HG02588 (cell line): Measurements from ENCODE around the gene KATNAL2.

ENCODE experiments used
- ATAC-seq: cut with Tn5 transposase; IDR thresholded peaks from one replicate; pipeline ENCODE4 v1.9.1; 2021; ENCODE audit warnings: mild to moderate bottlenecking, moderate library complexity; ENCODE audit not compliant: unreplicated experiment

The KATNAL2 gene

DNA sequence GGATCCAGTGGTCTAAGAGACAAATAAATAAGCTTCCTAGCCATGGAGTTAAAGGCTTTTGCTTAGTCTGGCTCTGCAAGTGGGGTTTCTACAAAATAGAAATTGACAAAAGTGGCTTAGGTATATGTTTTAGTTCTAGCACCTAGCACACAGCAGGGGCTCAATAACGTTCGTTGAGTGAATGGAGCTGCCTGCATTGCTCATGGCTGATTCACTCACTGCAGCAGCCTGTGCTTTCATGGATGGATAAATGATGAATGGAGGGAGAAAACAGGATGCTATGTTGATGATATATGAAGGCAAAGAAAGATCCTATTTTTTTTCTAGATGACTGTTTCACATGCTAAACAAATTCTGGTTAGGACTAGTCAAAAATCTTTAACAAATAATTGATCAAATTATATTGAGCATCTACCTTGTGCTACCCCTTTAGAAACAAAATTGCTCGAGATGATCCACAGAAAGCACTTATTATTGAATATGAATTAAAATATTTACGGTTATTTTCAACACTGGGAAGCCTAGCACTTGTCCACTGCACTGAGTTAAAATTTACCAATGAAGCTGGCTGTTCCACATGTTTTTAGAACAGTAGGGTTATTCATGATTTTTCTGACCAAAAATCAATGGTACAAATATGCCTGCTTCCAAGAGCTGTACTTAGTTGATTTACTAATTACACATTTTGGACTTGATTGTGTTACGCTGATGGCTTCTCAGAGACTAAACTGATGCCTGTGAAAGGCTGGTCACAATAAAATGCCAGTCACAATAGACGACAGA lies 193.3 kb downstream of the KATNAL2 start:
- no peak for ATAC-seq

- ATAC-seq, result no peak
Measured at GRCh38 chr18:47113796-47114540, 196.6 kb downstream of the KATNAL2 start.

DNA sequence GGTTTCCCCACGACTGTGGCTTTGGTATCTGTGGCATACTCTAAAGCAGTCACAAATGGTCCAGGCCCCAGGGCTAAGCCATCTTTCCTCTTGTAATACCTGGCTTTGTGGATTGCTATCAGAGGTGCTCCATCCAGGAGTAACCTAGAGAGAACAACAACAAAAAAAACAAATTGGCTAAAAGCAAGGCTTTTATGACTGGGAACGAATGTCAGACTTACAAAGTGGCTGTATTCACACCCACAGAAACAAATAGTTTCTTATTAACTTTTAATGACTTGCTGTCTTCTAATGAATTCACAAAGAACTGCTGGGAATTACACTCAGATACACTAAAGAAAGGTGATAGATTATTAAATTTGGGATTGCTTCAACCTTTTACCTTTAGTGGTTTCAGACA lies 197.8 kb downstream of the KATNAL2 start:
- ATAC-seq, result no peak

DNA sequence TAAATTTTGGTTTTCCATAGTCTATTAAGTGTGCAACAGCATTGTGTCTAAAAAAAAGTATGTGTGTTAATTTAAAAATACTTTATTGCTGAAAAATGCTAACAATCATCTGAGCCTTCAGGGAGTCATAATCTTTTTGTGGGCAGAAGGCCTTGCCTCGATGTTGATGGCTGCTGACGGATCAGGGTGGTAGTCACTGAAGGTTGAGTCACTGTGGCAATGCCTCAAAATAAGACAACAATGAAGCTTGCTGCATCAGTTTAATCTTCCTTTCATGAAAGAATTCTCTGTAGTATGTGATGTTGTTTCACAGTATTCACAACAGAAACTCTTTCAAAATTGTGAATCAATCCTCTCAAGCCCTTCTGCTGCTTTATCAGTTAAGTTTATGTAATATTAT lies 201.6 kb downstream of the KATNAL2 start:
- no peak for ATAC-seq

GRCh38 chr18:47120428-47120827 lies 203.0 kb downstream of the KATNAL2 start:
- ATAC-seq, result peak; percentile 83

DNA sequence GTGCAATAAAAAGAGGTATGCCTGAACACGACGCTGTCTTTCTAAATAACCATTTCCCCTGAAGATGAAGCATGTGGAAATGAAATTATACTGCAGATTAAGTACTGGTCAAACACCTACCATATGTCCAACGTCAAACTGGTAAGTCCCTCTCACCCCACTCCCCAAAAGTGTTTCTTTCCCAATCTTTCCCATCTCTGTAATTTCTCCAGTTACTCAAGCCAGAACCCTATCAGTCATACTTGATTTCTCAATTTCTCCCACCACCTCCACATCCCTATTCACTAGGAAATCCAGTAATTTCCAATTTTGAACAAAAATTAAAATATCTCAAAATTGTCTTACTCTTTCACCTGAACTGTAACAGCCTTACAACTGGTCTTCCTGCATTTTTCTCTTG lies 203.7 kb downstream of the KATNAL2 start:
- ATAC-seq, result no peak

- no peak for ATAC-seq
Measured at GRCh38 chr18:47141289-47141688, 223.9 kb downstream of the KATNAL2 start.

DNA sequence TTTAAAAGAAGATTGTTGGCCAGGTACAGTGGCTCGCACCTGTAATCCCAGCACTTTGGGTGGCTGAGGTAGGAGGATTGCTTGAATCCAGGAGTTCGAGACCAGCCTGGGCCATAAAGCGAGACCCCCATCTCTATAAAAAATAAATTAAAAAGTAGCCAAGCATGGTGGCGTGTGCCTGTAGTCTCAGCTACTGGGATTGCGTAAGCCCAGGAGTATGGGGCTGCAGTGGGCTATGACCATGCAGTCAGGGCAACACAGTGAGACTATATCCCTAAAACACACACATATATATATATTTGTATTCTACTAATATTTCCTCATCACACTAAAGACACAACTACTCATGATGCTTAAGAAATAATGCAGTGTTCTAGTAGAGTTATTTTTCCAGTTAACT lies 225.8 kb downstream of the KATNAL2 start:
- no peak for ATAC-seq

GRCh38 chr18:47143899-47144485 lies 226.6 kb downstream of the KATNAL2 start:
- ATAC-seq, result no peak

- no peak for ATAC-seq
Measured at GRCh38 chr18:47146206-47146605, 228.8 kb downstream of the KATNAL2 start.

DNA sequence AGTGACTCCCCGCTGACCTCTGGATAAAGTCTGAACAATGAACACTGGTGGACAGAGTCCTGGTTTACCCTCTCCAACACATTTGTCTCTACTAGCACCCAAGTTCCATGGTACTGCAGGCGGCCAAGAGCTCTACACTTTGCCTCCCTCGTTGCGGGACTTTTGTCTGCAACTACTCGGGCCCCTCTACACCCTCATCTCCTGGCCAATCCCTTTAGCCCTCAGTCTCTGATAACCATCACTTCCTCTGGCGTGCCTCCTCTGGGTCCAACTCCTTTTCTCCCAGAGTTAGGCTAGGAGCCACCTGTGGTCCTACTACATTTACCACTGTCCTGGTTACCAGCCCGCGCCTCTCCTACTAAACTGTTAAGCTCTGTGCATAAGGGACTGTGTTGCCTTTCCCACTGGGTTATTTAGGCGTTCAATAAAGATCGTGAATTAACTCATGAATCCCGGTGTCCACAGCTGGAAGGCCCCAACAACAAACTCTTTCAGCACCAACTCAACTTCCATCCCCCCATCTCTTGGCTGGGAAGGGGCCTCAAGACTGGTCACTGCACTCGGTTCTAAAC lies 232.1 kb downstream of the KATNAL2 start:
- ATAC-seq, result no peak

DNA sequence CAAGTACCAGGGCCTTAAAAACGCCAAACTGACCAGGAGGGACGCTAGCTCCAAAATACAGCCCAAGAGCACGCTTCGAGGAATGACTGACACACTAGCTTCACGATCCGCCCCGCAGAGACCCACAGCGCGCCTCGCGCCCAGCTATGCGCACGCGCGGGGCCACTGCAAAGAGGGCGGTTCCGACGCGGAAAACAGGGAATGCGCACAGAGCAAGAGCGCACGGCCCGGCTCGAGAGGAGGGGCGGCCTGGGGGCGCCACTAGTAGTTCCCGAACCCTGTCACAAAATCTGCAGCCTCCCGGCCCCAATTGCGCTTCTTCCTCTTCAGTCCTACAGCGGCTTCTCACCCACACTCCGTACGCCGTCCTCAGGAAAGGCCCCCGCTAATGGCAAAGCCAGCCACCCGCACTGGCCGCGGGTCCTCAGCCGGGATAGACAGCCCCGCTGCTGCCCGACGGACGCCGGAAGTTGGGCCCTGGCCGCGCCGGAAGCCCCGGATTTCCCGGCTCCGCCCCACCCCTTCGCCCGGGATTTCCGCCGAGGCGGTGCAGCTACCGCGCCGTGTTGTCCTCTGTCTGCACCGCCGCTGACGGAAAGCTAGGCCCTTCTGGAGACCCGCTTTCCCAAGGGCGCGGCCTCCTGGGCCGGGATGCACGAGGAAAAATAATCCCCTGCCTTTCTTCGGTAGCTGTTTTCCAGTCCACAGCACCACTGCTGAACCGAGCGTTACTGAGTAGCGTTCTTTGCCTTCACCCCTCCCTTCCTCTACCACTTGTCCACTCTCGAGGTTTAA lies 232.8 kb downstream of the KATNAL2 start, which contains the start of gene HDHD2:
TSS of gene HDHD2 (minus strand) at position 472 of the 795 bp plus-strand sequence. CDS start 14,061 bp downstream, outside the sequence.
- peak; percentile 90 for ATAC-seq

GRCh38 chr18:47150824-47151366 lies 233.5 kb downstream of the KATNAL2 start:
- ATAC-seq, result no peak

GRCh38 chr18:47151439-47151838 lies 234.0 kb downstream of the KATNAL2 start:
- ATAC-seq, result no peak
